ENCODE data around the gene AKAP13. TPM values are rescaled to one million over a fixed set of nuclear protein-coding genes. Genes with fewer than 3 reads are reported as not detected.
A peak's percentile ranks its signal among the peaks of the same experiment; 100 is the strongest.

AKAP13 gene
- total and polyA plus RNA-seq, 2 experiments from 2014 or later, result 53.1 to 108 TPM

DNA sequence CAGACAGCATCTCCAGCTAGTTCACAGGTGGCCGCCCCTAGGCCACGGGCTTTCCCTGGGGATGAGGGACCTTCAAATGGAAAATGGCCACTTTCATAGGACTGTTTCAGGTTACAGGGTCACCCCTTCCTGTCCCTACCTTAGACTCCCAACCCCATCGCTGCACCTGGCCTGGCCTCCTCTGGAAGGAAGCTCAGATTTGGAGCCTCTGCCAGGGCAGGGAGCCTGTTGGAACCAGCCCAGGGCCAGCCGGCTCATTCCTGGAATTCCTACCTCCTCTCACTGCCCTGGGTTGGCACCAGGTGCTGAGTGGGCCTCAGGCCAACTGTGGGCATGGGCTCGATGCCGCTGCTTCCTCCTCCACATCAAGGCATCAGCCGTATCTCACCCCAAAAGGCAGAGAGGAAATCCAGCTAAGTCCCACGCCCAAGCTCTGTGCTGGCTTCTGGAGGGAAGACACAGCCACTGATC is 372.1 kb downstream of the AKAP13 start:
- no peak overlapping the region for H3K27ac ChIP-seq
- no peak for DNase-seq (ENCODE audit: low read depth in 1 of 2, low spot score in 1 of 2)
- no peaks in the 10 kb centered on the region for H3K9me3 ChIP-seq (ENCODE audit: low read depth)
- H3K27me3 ChIP-seq, result no peaks in the 10 kb centered on the region
- H3K4me1 ChIP-seq (ENCODE audit: low read depth), result peaks cover 5% of the 10 kb centered on the region
- TF ChIP-seq, protein P1, sequence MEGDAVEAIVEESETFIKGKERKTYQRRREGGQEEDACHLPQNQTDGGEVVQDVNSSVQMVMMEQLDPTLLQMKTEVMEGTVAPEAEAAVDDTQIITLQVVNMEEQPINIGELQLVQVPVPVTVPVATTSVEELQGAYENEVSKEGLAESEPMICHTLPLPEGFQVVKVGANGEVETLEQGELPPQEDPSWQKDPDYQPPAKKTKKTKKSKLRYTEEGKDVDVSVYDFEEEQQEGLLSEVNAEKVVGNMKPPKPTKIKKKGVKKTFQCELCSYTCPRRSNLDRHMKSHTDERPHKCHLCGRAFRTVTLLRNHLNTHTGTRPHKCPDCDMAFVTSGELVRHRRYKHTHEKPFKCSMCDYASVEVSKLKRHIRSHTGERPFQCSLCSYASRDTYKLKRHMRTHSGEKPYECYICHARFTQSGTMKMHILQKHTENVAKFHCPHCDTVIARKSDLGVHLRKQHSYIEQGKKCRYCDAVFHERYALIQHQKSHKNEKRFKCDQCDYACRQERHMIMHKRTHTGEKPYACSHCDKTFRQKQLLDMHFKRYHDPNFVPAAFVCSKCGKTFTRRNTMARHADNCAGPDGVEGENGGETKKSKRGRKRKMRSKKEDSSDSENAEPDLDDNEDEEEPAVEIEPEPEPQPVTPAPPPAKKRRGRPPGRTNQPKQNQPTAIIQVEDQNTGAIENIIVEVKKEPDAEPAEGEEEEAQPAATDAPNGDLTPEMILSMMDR (IDR thresholded peaks at IDR 0.05; ENCODE audit: low read depth, low read length), result no peak
- no peak overlapping the region for H3K4me3 ChIP-seq
- peaks cover 1% of the 10 kb centered on the region for H3K36me3 ChIP-seq

DNA sequence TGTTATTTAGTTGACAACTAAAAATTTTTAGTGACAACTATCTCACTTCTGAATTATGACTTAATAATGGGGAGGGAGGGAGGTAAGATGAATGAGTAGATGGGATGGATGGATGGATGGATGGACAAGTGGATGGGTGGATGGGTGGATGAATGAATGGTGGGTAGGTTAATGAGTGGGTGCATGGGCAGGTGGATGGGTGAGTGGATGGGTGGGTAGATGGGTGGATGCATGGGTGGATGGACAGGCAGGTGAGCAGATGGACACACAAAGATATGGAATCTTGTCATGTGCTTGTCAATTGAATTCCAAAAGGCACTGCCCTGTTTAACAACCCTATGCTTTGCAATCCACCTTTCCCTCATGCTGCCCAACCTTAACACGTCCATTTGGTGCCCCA is 372.9 kb downstream of the AKAP13 start:
- DNase-seq (ENCODE audit: low read depth in 1 of 2, low spot score in 1 of 2), result no peak
- Histone ChIP-seq H3K4me3 (no peak overlapping the region), H3K27me3 (no peaks in the 10 kb centered on the region), H3K4me1 (ENCODE audit: low read depth) (peaks cover 5% of the 10 kb centered on the region), H3K36me3 (no peaks in the 10 kb centered on the region), H3K9me3 (ENCODE audit: low read depth) (no peaks in the 10 kb centered on the region), H3K27ac (no peak overlapping the region)
- TF ChIP-seq, protein P1 (IDR thresholded peaks at IDR 0.05; ENCODE audit: low read depth, low read length), result no peak

DNA sequence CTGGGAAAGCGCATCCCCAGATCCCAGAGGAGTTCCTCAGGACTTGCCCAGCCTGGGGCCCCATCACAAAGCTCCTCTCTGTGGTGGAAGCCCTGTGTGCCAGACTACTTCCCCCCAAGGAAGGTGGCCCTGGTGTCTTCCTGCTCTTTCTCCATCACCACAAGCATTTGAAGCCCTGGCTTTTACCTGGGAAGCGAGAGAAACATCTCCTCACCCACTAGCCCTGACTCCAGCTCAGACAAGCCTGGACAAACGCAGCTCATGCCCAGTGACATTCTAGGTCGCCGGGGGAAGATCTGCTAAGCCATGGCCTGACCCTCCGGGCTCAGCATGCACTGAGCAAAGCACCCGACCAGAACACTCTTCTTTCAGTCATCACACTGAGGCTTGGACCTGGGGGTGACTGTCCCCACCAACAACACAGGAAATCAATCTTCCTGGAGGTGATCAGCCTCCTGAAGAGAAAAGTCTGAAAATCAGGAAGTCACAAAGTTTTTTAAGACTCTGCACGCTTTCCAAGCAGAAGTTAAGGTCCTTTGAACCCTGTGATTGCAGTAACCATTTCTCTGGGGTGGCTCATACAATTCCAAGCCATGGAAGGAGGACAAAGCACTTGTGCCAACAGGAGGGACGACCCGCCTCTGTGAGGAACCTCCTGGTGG is 373.5 kb downstream of the AKAP13 start:
- no peak overlapping the region for H3K27ac ChIP-seq
- DNase-seq (ENCODE audit: low read depth in 1 of 2, low spot score in 1 of 2), result no peak
- no peaks in the 10 kb centered on the region for H3K9me3 ChIP-seq (ENCODE audit: low read depth)
- no peaks in the 10 kb centered on the region for H3K36me3 ChIP-seq
- H3K27me3 ChIP-seq, result no peaks in the 10 kb centered on the region
- no peak overlapping the region for H3K4me3 ChIP-seq
- TF ChIP-seq, protein P1 (IDR thresholded peaks at IDR 0.05; ENCODE audit: low read depth, low read length), result no peak
- peaks cover 5% of the 10 kb centered on the region for H3K4me1 ChIP-seq (ENCODE audit: low read depth)

DNA sequence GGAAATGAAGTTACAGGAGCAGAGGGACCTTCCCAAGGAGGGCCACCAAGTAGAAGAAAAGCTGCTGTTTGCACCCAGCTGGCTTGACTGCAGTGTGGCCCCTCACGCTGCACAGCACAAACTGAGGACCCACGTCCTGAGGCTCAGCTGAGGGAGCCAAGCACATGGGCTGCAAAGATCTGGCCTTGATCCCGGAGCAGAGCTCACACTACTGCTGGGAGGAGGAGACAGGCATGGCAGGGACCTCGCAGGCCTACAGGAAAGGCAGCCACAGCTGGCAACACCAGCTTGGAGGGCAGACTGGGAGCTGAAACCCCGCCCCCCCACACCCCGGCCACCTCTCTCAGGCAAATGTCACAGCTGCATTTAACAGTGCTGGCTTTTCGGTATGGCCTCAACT is 374.6 kb downstream of the AKAP13 start:
- Histone ChIP-seq H3K9me3 (ENCODE audit: low read depth) (no peaks in the 10 kb centered on the region), H3K36me3 (no peaks in the 10 kb centered on the region), H3K4me1 (ENCODE audit: low read depth) (peaks cover 5% of the 10 kb centered on the region), H3K27ac (no peak overlapping the region), H3K27me3 (no peaks in the 10 kb centered on the region), H3K4me3 (no peak overlapping the region)
- DNase-seq (ENCODE audit: low read depth in 1 of 2, low spot score in 1 of 2), result peak in 1 of 2 donors; percentile 46
- TF ChIP-seq, protein P1 (IDR thresholded peaks at IDR 0.05; ENCODE audit: low read depth, low read length), result no peak

DNA sequence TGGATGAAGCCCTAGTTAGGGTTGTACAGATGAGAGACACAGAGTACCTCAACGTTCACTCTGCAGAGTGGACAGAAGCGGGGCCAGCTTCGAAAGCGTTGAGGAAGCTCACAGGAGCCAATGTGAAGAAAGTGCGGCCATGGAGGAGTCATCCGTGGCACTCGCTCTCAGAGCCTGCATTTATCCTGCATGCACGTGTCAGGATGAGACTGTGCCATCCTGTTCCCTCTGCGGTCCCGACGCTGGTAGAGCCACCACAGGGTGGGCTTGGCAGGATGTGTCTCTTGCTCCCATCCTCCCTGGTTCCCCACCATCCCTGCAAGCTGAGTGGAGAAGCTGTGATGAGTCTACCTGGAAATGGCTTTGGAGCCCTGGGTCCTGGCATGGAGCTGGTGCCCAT is 375.1 kb downstream of the AKAP13 start:
- H3K27ac ChIP-seq, result no peak overlapping the region
- no peak for DNase-seq (ENCODE audit: low read depth in 1 of 2, low spot score in 1 of 2)

More for the DNA sequence above, 375.1 kb downstream of the AKAP13 start:
- TF ChIP-seq, protein P1 (IDR thresholded peaks at IDR 0.05; ENCODE audit: low read depth, low read length), result no peak
- Histone ChIP-seq H3K4me3 (no peak overlapping the region), H3K9me3 (ENCODE audit: low read depth) (no peaks in the 10 kb centered on the region), H3K27me3 (no peaks in the 10 kb centered on the region), H3K36me3 (no peaks in the 10 kb centered on the region), H3K4me1 (ENCODE audit: low read depth) (peaks cover 5% of the 10 kb centered on the region)
